Nephron (organoid): ENCODE results near the gene FGD5.
A peak's percentile ranks its signal among the peaks of the same experiment; 100 is the strongest.

Experiments used
- H3K27ac Mint-ChIP-seq, 3 experiments: 2 replicates each; pipeline ENCODE4 v1.8.0; 2020; ENCODE audit warnings: mixed read lengths in 3 of 3, mild to moderate bottlenecking in 2 of 3, moderate library complexity in 1 of 3
- H3K27me3 Mint-ChIP-seq: 2 replicates; pipeline ENCODE4 v1.8.0; 2021; ENCODE audit warnings: low read depth, mild to moderate bottlenecking, moderate library complexity, mixed read lengths
- H3K36me3 Mint-ChIP-seq: 2 replicates; pipeline ENCODE4 v1.8.0; 2020; ENCODE audit warnings: low read depth, mixed read lengths
- H3K4me1 Mint-ChIP-seq: 2 replicates; pipeline ENCODE4 v1.8.0; 2020; ENCODE audit warnings: mixed read lengths
- H3K4me3 Mint-ChIP-seq, 3 experiments: 2 replicates each; pipeline ENCODE4 v1.8.0; 2020; ENCODE audit warnings: mild to moderate bottlenecking in 3 of 3, mixed read lengths in 3 of 3, moderate library complexity in 2 of 3
- H3K9me3 Mint-ChIP-seq: 2 replicates; pipeline ENCODE4 v1.8.0; 2020; ENCODE audit warnings: mixed read lengths
- TF ChIP-seq, protein P1 (sequence below), 3 experiments: fragments of 200-600 bp; sonication (generic); IDR thresholded peaks; one replicate each; pipeline ENCODE4 v1.5.0; 2021; ENCODE audit warnings: antibody characterized with exemption in 3 of 3; ENCODE audit not compliant: unreplicated experiment in 3 of 3

The FGD5 gene

DNA sequence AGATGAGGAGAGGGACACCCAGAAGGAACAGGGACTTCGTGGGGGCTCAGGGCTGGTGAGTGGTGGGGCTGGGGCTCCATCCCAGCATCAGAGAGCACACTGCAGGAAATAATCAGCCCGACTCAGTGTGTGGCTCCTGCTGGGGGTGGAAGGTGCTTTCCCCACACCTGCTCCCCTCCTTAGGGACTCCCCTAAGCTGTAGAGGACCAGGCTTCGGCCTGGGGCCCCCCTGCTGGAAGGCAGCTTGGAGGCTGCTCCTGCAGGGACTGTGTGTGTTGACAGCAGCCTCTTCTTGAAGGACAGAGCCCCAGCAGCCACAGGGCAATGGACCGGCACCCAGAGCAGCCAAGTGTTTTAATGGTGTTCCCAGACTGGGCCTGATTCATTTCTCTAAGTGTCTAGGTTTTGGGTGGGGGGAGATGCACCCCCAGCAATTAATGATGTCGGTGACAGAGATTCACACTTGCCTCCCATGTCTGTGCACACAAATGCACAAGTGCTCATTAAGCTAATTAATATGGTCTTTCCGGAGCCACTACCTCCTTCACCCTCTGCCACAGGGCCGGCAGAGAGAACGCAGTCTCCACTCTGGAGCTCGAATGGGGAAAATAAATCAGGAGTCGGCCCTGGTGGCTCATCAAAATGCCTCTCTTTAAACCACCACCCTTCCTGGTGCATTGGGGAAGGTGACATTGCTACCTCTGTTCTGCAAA lies 16.9 kb upstream of the FGD5 start:
- Mint-ChIP-seq H3K4me1 (peaks cover 7% of the 10 kb centered on the region), H3K9me3 (peaks cover 6% of the 10 kb centered on the region), H3K27me3 (peaks cover 69% of the 10 kb centered on the region), H3K36me3 (no peaks in the 10 kb centered on the region), H3K27ac (no peak overlapping the region), H3K4me3 (no peak overlapping the region)
- TF ChIP-seq, protein P1, sequence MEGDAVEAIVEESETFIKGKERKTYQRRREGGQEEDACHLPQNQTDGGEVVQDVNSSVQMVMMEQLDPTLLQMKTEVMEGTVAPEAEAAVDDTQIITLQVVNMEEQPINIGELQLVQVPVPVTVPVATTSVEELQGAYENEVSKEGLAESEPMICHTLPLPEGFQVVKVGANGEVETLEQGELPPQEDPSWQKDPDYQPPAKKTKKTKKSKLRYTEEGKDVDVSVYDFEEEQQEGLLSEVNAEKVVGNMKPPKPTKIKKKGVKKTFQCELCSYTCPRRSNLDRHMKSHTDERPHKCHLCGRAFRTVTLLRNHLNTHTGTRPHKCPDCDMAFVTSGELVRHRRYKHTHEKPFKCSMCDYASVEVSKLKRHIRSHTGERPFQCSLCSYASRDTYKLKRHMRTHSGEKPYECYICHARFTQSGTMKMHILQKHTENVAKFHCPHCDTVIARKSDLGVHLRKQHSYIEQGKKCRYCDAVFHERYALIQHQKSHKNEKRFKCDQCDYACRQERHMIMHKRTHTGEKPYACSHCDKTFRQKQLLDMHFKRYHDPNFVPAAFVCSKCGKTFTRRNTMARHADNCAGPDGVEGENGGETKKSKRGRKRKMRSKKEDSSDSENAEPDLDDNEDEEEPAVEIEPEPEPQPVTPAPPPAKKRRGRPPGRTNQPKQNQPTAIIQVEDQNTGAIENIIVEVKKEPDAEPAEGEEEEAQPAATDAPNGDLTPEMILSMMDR (IDR thresholded peaks at IDR 0.05; ENCODE audit: unreplicated experiment in 3 of 3): no peak

DNA sequence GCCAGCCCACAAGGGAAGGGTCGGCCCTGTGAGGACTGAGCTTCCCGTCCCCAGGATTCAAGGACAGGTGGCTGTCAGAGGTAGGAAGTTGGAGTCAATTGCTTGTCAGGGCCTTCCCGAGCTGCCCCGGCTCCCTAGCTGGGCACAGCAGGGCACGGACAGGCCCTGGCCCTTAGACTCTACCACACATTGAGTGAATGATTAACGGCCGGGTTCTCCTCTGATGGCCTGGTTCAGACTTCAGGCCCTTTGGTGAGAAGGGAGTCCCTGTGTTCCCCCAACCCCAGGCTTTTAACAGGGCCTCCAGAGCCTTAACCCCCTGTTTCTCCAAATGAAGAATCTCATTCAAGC lies 16.4 kb upstream of the FGD5 start:
- Mint-ChIP-seq H3K4me3 (no peak overlapping the region), H3K4me1 (peaks cover 1% of the 10 kb centered on the region), H3K27ac (no peak overlapping the region), H3K27me3 (peaks cover 71% of the 10 kb centered on the region), H3K36me3 (no peaks in the 10 kb centered on the region), H3K9me3 (peaks cover 6% of the 10 kb centered on the region)
- TF ChIP-seq, protein P1 (IDR thresholded peaks at IDR 0.05; ENCODE audit: unreplicated experiment in 3 of 3): no peak

DNA sequence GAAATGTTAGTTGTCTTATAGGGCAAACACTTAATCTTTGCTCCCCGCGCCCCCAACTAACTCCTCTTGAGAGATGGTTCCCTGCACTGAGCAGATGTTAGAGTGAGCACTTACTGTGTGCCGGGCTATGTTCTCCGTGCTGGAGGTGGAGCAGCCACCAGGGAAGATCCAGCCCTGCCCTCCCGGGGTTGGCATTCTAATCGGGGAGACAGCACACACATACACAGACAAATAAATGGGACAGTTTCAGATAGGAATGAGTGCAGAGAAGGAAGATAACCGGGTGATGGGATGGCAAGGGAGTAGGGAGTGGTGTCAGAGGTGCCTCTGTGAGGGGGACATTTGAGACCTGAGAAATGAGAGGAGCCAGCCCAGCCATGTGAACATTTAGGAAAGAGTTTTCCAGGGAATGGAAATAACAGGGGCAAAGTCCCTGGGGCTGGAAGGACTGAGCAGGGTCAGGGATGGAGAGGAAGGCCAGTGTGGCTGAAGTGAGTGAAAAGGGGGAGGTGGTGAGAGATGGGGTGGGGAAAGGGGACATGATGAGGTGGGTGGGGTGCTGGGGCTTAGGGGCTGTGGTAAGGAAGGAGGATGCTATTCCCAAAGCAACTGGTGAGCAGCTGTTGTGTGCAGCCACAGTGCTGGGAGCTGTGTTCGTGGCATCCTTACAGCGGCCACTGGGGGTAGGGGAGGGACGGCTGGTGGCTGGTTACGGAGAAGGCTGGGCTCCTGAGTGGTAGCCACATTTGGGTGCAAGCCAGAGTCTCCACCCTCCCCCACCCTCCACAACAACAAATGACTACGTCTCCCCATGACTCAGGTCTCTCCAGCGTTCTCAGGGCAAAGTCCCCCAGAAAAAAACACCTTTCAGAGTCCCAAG lies 15.4 kb upstream of the FGD5 start:
- Mint-ChIP-seq H3K36me3 (no peaks in the 10 kb centered on the region), H3K4me3 (no peak overlapping the region)
- TF ChIP-seq, protein P1 (IDR thresholded peaks at IDR 0.05; ENCODE audit: unreplicated experiment in 3 of 3): no peak

DNA sequence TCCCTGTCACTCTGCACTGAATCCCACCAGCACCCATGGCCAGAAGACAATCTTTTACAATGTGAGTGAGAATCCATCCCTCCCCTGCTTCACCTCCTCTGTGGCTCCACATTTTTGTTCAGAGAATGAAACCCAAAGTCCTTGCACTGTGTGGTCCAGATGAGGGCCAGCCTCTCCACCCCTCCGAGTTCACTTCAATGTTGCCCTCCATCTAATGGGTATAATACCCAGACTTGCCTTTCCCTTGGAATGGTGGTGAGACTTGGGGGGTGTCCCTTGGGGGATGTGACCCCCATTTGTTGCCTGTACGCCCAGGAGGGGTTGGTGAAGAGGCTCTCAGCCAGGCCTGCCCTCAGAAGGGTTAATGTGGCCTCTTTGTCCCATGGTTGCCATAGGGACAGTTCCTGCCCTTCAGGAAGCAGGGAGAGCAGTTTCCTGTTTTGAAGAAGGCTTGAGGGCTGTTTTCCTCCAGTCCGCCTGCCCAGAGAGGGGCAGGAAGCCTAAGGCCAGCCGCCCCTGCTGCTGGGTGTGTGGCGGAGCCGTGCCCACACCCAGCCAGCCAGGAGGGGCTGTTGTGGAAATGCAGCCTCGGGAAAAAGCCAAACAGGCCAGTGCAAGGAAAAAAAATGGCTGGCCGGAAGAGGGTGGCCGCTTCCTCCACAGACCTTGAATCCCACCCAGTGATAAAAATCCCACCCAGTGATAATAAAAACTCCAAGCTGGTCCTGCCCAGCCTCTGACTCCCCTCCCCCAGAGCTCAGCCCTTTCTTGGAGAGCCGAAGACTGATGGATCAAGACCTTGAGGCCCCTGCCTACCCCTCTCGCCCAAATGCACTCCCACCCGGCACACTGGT lies 14.6 kb upstream of the FGD5 start:
- H3K4me3 Mint-ChIP-seq: no peak overlapping the region
- TF ChIP-seq, protein P1 (IDR thresholded peaks at IDR 0.05; ENCODE audit: unreplicated experiment in 3 of 3): no peak
- peaks cover 6% of the 10 kb centered on the region for H3K9me3 Mint-ChIP-seq
- H3K27me3 Mint-ChIP-seq: peaks cover 80% of the 10 kb centered on the region
- H3K36me3 Mint-ChIP-seq: no peaks in the 10 kb centered on the region
- peak overlapping the region in 2 of 3 experiments; percentile 5 to 27 for H3K27ac Mint-ChIP-seq
- no peaks in the 10 kb centered on the region for H3K4me1 Mint-ChIP-seq

More for the DNA sequence above, 15.4 kb upstream of the FGD5 start:
- H3K9me3 Mint-ChIP-seq: peaks cover 6% of the 10 kb centered on the region
- H3K27ac Mint-ChIP-seq: peak overlapping the region in 1 of 3 experiments; percentile 27
- no peaks in the 10 kb centered on the region for H3K4me1 Mint-ChIP-seq
- peaks cover 77% of the 10 kb centered on the region for H3K27me3 Mint-ChIP-seq

DNA sequence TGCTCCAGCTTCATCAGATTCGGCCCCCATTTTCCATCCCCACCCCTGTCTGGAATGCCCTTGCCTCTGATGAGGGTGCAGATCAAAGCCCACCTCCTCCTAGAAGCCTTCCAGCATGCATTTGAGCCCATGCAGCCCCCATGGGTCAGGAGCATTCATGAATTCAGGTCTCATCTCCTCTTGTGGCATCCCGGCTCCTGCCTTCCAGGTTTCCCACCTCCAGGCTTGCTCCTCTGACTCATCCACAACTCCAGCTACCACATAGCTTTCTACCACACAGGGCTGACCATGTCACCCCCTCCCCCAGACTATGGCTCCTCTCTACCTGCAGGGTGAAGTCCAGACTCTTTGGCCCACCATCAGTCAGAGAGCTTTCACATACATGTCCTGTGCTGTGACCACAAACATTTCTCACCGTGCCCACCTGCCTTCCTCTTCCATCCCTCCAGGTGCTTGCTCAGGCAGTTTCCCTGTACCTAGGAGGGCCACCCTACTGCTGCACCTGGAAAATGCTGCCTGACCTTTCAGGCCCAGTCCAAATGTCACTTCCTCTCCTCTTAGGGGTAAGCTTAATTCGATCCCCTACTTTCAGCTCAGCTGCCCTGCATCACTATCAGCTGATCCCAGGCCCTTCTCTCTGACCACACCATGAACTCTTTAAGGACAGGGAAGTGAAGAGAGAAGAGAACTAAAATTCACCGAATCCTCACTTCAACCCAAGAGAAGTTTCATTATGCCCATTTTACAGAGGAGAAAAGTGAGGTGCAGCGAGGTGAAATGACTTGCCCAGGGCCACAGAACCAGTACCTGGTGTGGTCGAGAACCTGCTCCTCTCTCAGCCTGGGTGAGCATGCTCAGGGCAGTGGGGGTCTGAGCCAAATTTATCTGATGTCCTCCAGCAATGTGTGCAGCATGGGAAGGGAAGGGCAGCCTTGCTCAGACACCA lies 13.7 kb upstream of the FGD5 start:
- H3K36me3 Mint-ChIP-seq: no peaks in the 10 kb centered on the region
- TF ChIP-seq, protein P1 (IDR thresholded peaks at IDR 0.05; ENCODE audit: unreplicated experiment in 3 of 3): no peak
- H3K4me1 Mint-ChIP-seq: no peaks in the 10 kb centered on the region
- H3K4me3 Mint-ChIP-seq: no peak overlapping the region
- peak overlapping the region in 2 of 3 experiments; percentile 5 to 27 for H3K27ac Mint-ChIP-seq
- H3K9me3 Mint-ChIP-seq: peaks cover 3% of the 10 kb centered on the region
- H3K27me3 Mint-ChIP-seq: peaks cover 80% of the 10 kb centered on the region
